Progenitor cell of endocrine pancreas (in vitro differentiated cells): Measurements from ENCODE around the gene CAMKV. TPM values are rescaled to one million over a fixed set of nuclear protein-coding genes. Genes with fewer than 3 reads are reported as not detected.
"Not testable (repeated sequence)": the region's sequence is repeated elsewhere in the genome, so short reads cannot be mapped to it uniquely, and the experiment has no call there.

Experiments
- DNase-seq: peaks from one replicate; pipeline ENCODE4 v3.0.0; 2021; ENCODE audit warnings: low spot score; ENCODE audit not compliant: unreplicated experiment
- H3K27ac Mint-ChIP-seq: 2 replicates; pipeline ENCODE4 v1.8.0; 2021; ENCODE audit warnings: mild to moderate bottlenecking, moderate library complexity, mixed read lengths
- H3K27me3 Mint-ChIP-seq: 2 replicates; pipeline ENCODE4 v1.8.0; 2021; ENCODE audit warnings: mixed read lengths
- H3K36me3 Mint-ChIP-seq: 2 replicates; pipeline ENCODE4 v1.8.0; 2022; ENCODE audit warnings: mixed read lengths; ENCODE audit not compliant: insufficient read depth
- H3K4me1 Mint-ChIP-seq: 2 replicates; pipeline ENCODE4 v1.8.0; 2021; ENCODE audit warnings: low read depth, mixed read lengths
- H3K4me3 Mint-ChIP-seq: 2 replicates; pipeline ENCODE4 v1.8.0; 2021; ENCODE audit warnings: low read depth, mild to moderate bottlenecking, moderate library complexity, mixed read lengths
- H3K9me3 Mint-ChIP-seq: 2 replicates; pipeline ENCODE4 v1.8.0; 2021; ENCODE audit warnings: low read depth, mixed read lengths
- CTCF ChIP-seq: fragments of 200-600 bp; sonication (generic); IDR thresholded peaks from one replicate; pipeline ENCODE4 v1.5.0; 2021; ENCODE audit warnings: antibody characterized with exemption, mild to moderate bottlenecking; ENCODE audit not compliant: unreplicated experiment
- long read RNA-seq: library from polyadenylated mRNA; unstranded; transcript quantifications from one replicate; pipeline ENCODE4 v2.0.0, GENCODE V29; 2020
- total RNA-seq: library from RNA; stranded (reverse); gene quantifications from 2 replicates; pipeline ENCODE4 v1.2.1, GENCODE V29; 2021

Gene CAMKV
- total RNA-seq: 1.6 and 2.1 TPM in 2 replicates
- long read RNA-seq: 0 reads

- no peak for DNase-seq
Observed at GRCh38 chr3:49869525-49870126, at the start of gene CAMKV. Gene CAMKV, minus strand, starts transcription at chr3:49869906. Its CDS starts 7,518 bp downstream, at chr3:49862388.

GRCh38 chr3:49917806-49918590 lies 48.3 kb upstream of the CAMKV start:
- not testable (repeated sequence) for H3K9me3 Mint-ChIP-seq, H3K27ac Mint-ChIP-seq, H3K27me3 Mint-ChIP-seq, H3K36me3 Mint-ChIP-seq, H3K4me1 Mint-ChIP-seq, DNase-seq, H3K4me3 Mint-ChIP-seq

More at GRCh38 chr3:49869525-49870126, at the start of gene CAMKV:
- Mint-ChIP-seq H3K27ac (no peak within 1 kb of the TSS), H3K27me3 (peaks cover 59% of the 10 kb centered on the region), H3K4me3 (peak within 1 kb of the TSS; percentile 31), H3K36me3 (no peaks in the 10 kb centered on the region), H3K4me1 (peaks cover 4% of the 10 kb centered on the region), H3K9me3 (no peaks in the 10 kb centered on the region)
- no peak for TF ChIP-seq CTCF

GRCh38 chr3:49916686-49917085 lies 47.0 kb upstream of the CAMKV start:
- no peak overlapping the region for H3K4me3 Mint-ChIP-seq
- no peak for TF ChIP-seq CTCF
- peaks cover 7% of the 10 kb centered on the region for H3K27me3 Mint-ChIP-seq
- H3K9me3 Mint-ChIP-seq: no peaks in the 10 kb centered on the region
- H3K4me1 Mint-ChIP-seq: no peaks in the 10 kb centered on the region
- DNase-seq: no peak
- H3K36me3 Mint-ChIP-seq: peaks cover 1% of the 10 kb centered on the region
- H3K27ac Mint-ChIP-seq: no peak overlapping the region

GRCh38 chr3:49914906-49915305 lies 45.2 kb upstream of the CAMKV start:
- Mint-ChIP-seq H3K9me3 (no peaks in the 10 kb centered on the region), H3K4me3 (no peak overlapping the region), H3K36me3 (peaks cover 8% of the 10 kb centered on the region), H3K27ac (no peak overlapping the region), H3K4me1 (no peaks in the 10 kb centered on the region), H3K27me3 (peaks cover 19% of the 10 kb centered on the region)
- DNase-seq: no peak
- TF ChIP-seq CTCF: no peak

- Mint-ChIP-seq H3K27ac (peak overlapping the region; percentile 25), H3K4me3 (no peak overlapping the region), H3K36me3 (peaks cover 8% of the 10 kb centered on the region), H3K9me3 (no peaks in the 10 kb centered on the region), H3K27me3 (peaks cover 26% of the 10 kb centered on the region), H3K4me1 (no peaks in the 10 kb centered on the region)
- no peak for TF ChIP-seq CTCF
- no peak for DNase-seq
Observed at GRCh38 chr3:49912881-49913281, 43.2 kb upstream of the CAMKV start.
